Measurements from ENCODE around the gene ZNF710.

Gene ZNF710

GRCh38 chr15:90042356-90042755 is 41.2 kb downstream of the ZNF710 start:
- no peak for TF ChIP-seq POLR2AphosphoS5 (IDR thresholded peaks at IDR 0.05; ENCODE audit: low read depth, low read length)
- no peak for TF ChIP-seq PAX5 (IDR thresholded peaks at IDR 0.05; ENCODE audit: insufficient read depth, low read length, severe bottlenecking)
- no peak for TF ChIP-seq SPI1 (IDR thresholded peaks at IDR 0.05; ENCODE audit: low read depth, low read length)
- no peak for TF ChIP-seq POU2F2 (IDR thresholded peaks at IDR 0.05; ENCODE audit: low read depth, low read length)
- no peak for TF ChIP-seq POLR2A (IDR thresholded peaks at IDR 0.05; ENCODE audit: low read depth, low read length)
- no peak for TF ChIP-seq TAF1 (IDR thresholded peaks at IDR 0.05; ENCODE audit: low read depth, low read length)

GRCh38 chr15:90042766-90043529 is 41.8 kb downstream of the ZNF710 start:
- no peak for TF ChIP-seq POLR2A (IDR thresholded peaks at IDR 0.05; ENCODE audit: low read depth, low read length)
- no peak for TF ChIP-seq POU2F2 (IDR thresholded peaks at IDR 0.05; ENCODE audit: low read depth, low read length)
- no peak for TF ChIP-seq PAX5 (IDR thresholded peaks at IDR 0.05; ENCODE audit: insufficient read depth, low read length, severe bottlenecking)
- TF ChIP-seq SPI1 (IDR thresholded peaks at IDR 0.05; ENCODE audit: low read depth, low read length), result no peak
- no peak for TF ChIP-seq POLR2AphosphoS5 (IDR thresholded peaks at IDR 0.05; ENCODE audit: low read depth, low read length)
- no peak for TF ChIP-seq TAF1 (IDR thresholded peaks at IDR 0.05; ENCODE audit: low read depth, low read length)
- no peak for DNase-seq (ENCODE audit: insufficient read length, low spot score)
- no peak for FAIRE-seq

More at GRCh38 chr15:90042356-90042755, 41.2 kb downstream of the ZNF710 start:
- FAIRE-seq, result no peak
- DNase-seq (ENCODE audit: insufficient read length, low spot score), result no peak

GRCh38 chr15:90043530-90044010 is 42.4 kb downstream of the ZNF710 start:
- DNase-seq (ENCODE audit: insufficient read length, low spot score) (no peak), FAIRE-seq (no peak)
- TF ChIP-seq SPI1 (IDR thresholded peaks at IDR 0.05; ENCODE audit: low read depth, low read length) (no peak), POLR2A (IDR thresholded peaks at IDR 0.05; ENCODE audit: low read depth, low read length) (no peak), POLR2AphosphoS5 (IDR thresholded peaks at IDR 0.05; ENCODE audit: low read depth, low read length) (no peak), POU2F2 (IDR thresholded peaks at IDR 0.05; ENCODE audit: low read depth, low read length) (no peak)

- DNase-seq (ENCODE audit: insufficient read length, low spot score), result no peak
- no peak for FAIRE-seq
- TF ChIP-seq SPI1 (IDR thresholded peaks at IDR 0.05; ENCODE audit: low read depth, low read length) (no peak), TAF1 (IDR thresholded peaks at IDR 0.05; ENCODE audit: low read depth, low read length) (no peak), POU2F2 (IDR thresholded peaks at IDR 0.05; ENCODE audit: low read depth, low read length) (no peak), PAX5 (IDR thresholded peaks at IDR 0.05; ENCODE audit: insufficient read depth, low read length, severe bottlenecking) (no peak), POLR2AphosphoS5 (IDR thresholded peaks at IDR 0.05; ENCODE audit: low read depth, low read length) (no peak), POLR2A (IDR thresholded peaks at IDR 0.05; ENCODE audit: low read depth, low read length) (no peak)
Measured at GRCh38 chr15:90044191-90044590, 43.1 kb downstream of the ZNF710 start.

- FAIRE-seq, result peak; percentile 40
- no peak for DNase-seq (ENCODE audit: insufficient read length, low spot score)
- TF ChIP-seq POU2F2 (IDR thresholded peaks at IDR 0.05; ENCODE audit: low read depth, low read length) (no peak), POLR2A (IDR thresholded peaks at IDR 0.05; ENCODE audit: low read depth, low read length) (no peak), PAX5 (IDR thresholded peaks at IDR 0.05; ENCODE audit: insufficient read depth, low read length, severe bottlenecking) (no peak), TAF1 (IDR thresholded peaks at IDR 0.05; ENCODE audit: low read depth, low read length) (no peak), POLR2AphosphoS5 (IDR thresholded peaks at IDR 0.05; ENCODE audit: low read depth, low read length) (no peak), SPI1 (IDR thresholded peaks at IDR 0.05; ENCODE audit: low read depth, low read length) (no peak)
Measured at GRCh38 chr15:90044916-90045371, 43.8 kb downstream of the ZNF710 start.

- TF ChIP-seq POLR2AphosphoS5 (IDR thresholded peaks at IDR 0.05; ENCODE audit: low read depth, low read length) (no peak), POLR2A (IDR thresholded peaks at IDR 0.05; ENCODE audit: low read depth, low read length) (peak; percentile 51; the same call in 1 of the 2 replicates)
- DNase-seq (ENCODE audit: insufficient read length, low spot score) (no peak), FAIRE-seq (peak; percentile 81)
Measured at GRCh38 chr15:90046289-90046688, 45.2 kb downstream of the ZNF710 start.

- TF ChIP-seq POLR2A (IDR thresholded peaks at IDR 0.05; ENCODE audit: low read depth, low read length) (no peak), POU2F2 (IDR thresholded peaks at IDR 0.05; ENCODE audit: low read depth, low read length) (0 out of 2 replicates have a peak, but pooled peaks have one; percentile 37)
- peak; percentile 47 for DNase-seq (ENCODE audit: insufficient read length, low spot score)
- no peak for FAIRE-seq
Measured at GRCh38 chr15:90046911-90047392, 45.8 kb downstream of the ZNF710 start.

GRCh38 chr15:90047956-90048575 is 46.9 kb downstream of the ZNF710 start:
- DNase-seq (ENCODE audit: insufficient read length, low spot score), result no peak
- TF ChIP-seq SPI1 (IDR thresholded peaks at IDR 0.05; ENCODE audit: low read depth, low read length) (no peak), PAX5 (IDR thresholded peaks at IDR 0.05; ENCODE audit: insufficient read depth, low read length, severe bottlenecking) (no peak), POLR2A (IDR thresholded peaks at IDR 0.05; ENCODE audit: low read depth, low read length) (no peak), TAF1 (IDR thresholded peaks at IDR 0.05; ENCODE audit: low read depth, low read length) (no peak), POU2F2 (IDR thresholded peaks at IDR 0.05; ENCODE audit: low read depth, low read length) (no peak), POLR2AphosphoS5 (IDR thresholded peaks at IDR 0.05; ENCODE audit: low read depth, low read length) (no peak)
- no peak for FAIRE-seq

GRCh38 chr15:90049030-90049429 is 47.9 kb downstream of the ZNF710 start:
- FAIRE-seq (no peak), DNase-seq (ENCODE audit: insufficient read length, low spot score) (no peak)
- TF ChIP-seq PAX5 (IDR thresholded peaks at IDR 0.05; ENCODE audit: insufficient read depth, low read length, severe bottlenecking) (no peak), POLR2A (IDR thresholded peaks at IDR 0.05; ENCODE audit: low read depth, low read length) (no peak), POLR2AphosphoS5 (IDR thresholded peaks at IDR 0.05; ENCODE audit: low read depth, low read length) (no peak), SPI1 (IDR thresholded peaks at IDR 0.05; ENCODE audit: low read depth, low read length) (no peak), TAF1 (IDR thresholded peaks at IDR 0.05; ENCODE audit: low read depth, low read length) (no peak), POU2F2 (IDR thresholded peaks at IDR 0.05; ENCODE audit: low read depth, low read length) (no peak)
